Sigmoid colon (tissue), 7 donors: ENCODE results near the gene PSAP. TPM values are rescaled to one million over a fixed set of nuclear protein-coding genes. Genes with fewer than 3 reads are reported as not detected.

ENCODE experiments used
- DNase-seq: peaks from one replicate; pipeline ENCODE4 v3.0.0-alpha.2; 2019
- H3K27ac ChIP-seq, 4 donors: fragments of 200-600 bp; sonication (generic); one replicate each; pipeline ENCODE4 v1.5.1; 2016 to 2019; ENCODE audit warnings: mild to moderate bottlenecking in 1 of 4
- H3K27me3 ChIP-seq, 3 donors: fragments of 200-600 bp; sonication (generic); one replicate each; pipeline ENCODE4 v1.5.1; 2019; ENCODE audit warnings: mild to moderate bottlenecking in 1 of 3
- H3K36me3 ChIP-seq, 4 donors: fragments of 200-600 bp; sonication (generic); one replicate each; pipeline ENCODE4 v1.5.1; 2016 to 2019
- H3K4me1 ChIP-seq, 4 donors: fragments of 200-600 bp; sonication (generic); one replicate each; pipeline ENCODE4 v1.5.1; 2017 to 2019
- H3K4me3 ChIP-seq, 4 donors: fragments of 200-600 bp; sonication (generic); one replicate each; pipeline ENCODE4 v1.5.1; 2017 to 2019; ENCODE audit warnings: mild to moderate bottlenecking in 2 of 4, moderate library complexity in 1 of 4
- H3K9me3 ChIP-seq, 4 donors: fragments of 200-600 bp in 3 of 4; sonication (generic) in 3 of 4; one replicate each; pipeline versions ENCODE4 v1.5.1 to v1.6.1; 2013 to 2019
- CTCF ChIP-seq, 4 experiments: fragments of 450-650 bp in 3 of 4; fragments of 200-600 bp in 1 of 4; IDR thresholded peaks; one replicate each; pipeline ENCODE4 v1.5.1; 2016 to 2019; ENCODE audit warnings: antibody characterized with exemption in 4 of 4, mild to moderate bottlenecking in 3 of 4, moderate library complexity in 2 of 4
- EP300 ChIP-seq, 4 donors: sonication (generic); formaldehyde crosslinking; IDR thresholded peaks; one replicate each; pipeline ENCODE4 v1.6.1; 2017; ENCODE audit warnings: antibody characterized with exemption in 4 of 4
- POLR2A ChIP-seq, 2 donors: fragments of 450-650 bp; IDR thresholded peaks; one replicate each; pipeline ENCODE4 v1.6.1; 2016; ENCODE audit warnings: antibody characterized with exemption in 2 of 2, mild to moderate bottlenecking in 2 of 2, moderate library complexity in 2 of 2
- POLR2AphosphoS5 ChIP-seq, 4 donors: sonication (generic); formaldehyde crosslinking; IDR thresholded peaks; one replicate each; pipeline ENCODE4 v1.6.1; 2017; ENCODE audit warnings: antibody characterized with exemption in 4 of 4
- WGBS, 2 donors: extraction: QIAGEN DNeasy Blood & Tissue Kit; methylation state at CpG; one replicate each; pipeline ENCODE4 v1.1.7; 2013; 5-methylcytosine and 5-hydroxymethylcytosine counted together
- intact Hi-C: fragments of 100-400 bp; cut with DNase I; formaldehyde crosslinking; loops from one replicate; pipeline ENCODE4 v1.15.1; 2023
- polyA plus RNA-seq, 3 donors: library from polyadenylated mRNA; stranded (reverse); fragments of 200-250 nt; gene quantifications; one replicate each; pipeline ENCODE4 v1.2.3, GENCODE V29; 2013
- total RNA-seq, 4 donors: library from RNA; depleted of rRNA; stranded (reverse); fragments of >200 nt; gene quantifications; one replicate each; pipeline ENCODE4 v1.1.0, GENCODE V29; 2016
- donor health status: healthy with polysubstance abuse.
- donor health status: Bipolar disorder and iron deficiency.
- donor health status: healthy.

The PSAP gene
- total and polyA plus RNA-seq, 7 donors: 200 to 960 (median 636) TPM

- 86 to 92% methylated on average over 15 of the region's 15 CpGs for WGBS, 2 donors
- Histone ChIP-seq H3K36me3 (peaks cover 34 to 58% (median 48%) of the 10 kb centered on the region in 4 donors), H3K27me3 (no peaks in the 10 kb centered on the region), H3K27ac (no peak overlapping the region), H3K9me3 (no peaks in the 10 kb centered on the region), H3K4me1 (peaks cover 0 to 10% (median 6%) of the 10 kb centered on the region in 4 donors), H3K4me3 (no peak overlapping the region)
- intact Hi-C loops: no loop called here
- TF ChIP-seq EP300 (IDR thresholded peaks at IDR 0.05) (no peak), POLR2A (IDR thresholded peaks at IDR 0.05) (no peak), CTCF (IDR thresholded peaks at IDR 0.05) (no peak), POLR2AphosphoS5 (IDR thresholded peaks at IDR 0.05) (no peak)
- DNase-seq: no peak
Measured at GRCh38 chr10:71815515-71816130, 35.4 kb downstream of the PSAP start.

DNA sequence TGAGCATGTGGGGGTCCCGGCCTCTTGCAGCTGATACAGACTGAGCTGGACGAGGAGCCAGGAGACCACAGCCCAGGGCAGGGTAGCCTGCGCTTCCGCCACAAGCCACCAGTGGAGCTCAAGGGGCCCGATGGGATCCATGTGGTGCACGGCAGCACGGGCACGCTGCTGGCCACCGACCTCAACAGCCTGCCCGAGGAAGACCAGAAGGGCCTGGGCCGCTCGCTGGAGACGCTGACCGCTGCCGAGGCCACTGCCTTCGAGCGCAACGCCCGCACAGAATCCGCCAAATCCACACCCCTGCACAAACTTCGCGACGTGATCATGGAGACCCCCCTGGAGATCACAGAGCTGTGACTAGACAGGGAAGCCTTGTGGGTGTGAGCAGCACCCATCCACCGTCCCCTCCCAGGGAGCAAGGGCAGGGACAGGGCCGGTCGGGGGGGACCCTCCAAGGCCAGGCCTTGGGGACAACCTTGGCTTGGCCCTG lies 36.1 kb downstream of the PSAP start:
- Histone ChIP-seq H3K4me1 (peaks cover 0 to 10% (median 6%) of the 10 kb centered on the region in 4 donors), H3K27ac (no peak overlapping the region), H3K9me3 (no peaks in the 10 kb centered on the region), H3K36me3 (peaks cover 28 to 51% (median 41%) of the 10 kb centered on the region in 4 donors), H3K27me3 (no peaks in the 10 kb centered on the region), H3K4me3 (no peak overlapping the region)
- DNase-seq: no peak
- intact Hi-C loops: loop anchor here (5.0 kb wide), 4 partner anchors 113 to 498 kb away; partner anchors contain the start of genes CDH23 and SLC29A3
- 93 to 95% methylated on average over 26 of the region's 26 CpGs for WGBS, 2 donors
- TF ChIP-seq CTCF (IDR thresholded peaks at IDR 0.05) (no peak), POLR2A (IDR thresholded peaks at IDR 0.05) (no peak), POLR2AphosphoS5 (IDR thresholded peaks at IDR 0.05) (no peak), EP300 (IDR thresholded peaks at IDR 0.05) (no peak)

DNA sequence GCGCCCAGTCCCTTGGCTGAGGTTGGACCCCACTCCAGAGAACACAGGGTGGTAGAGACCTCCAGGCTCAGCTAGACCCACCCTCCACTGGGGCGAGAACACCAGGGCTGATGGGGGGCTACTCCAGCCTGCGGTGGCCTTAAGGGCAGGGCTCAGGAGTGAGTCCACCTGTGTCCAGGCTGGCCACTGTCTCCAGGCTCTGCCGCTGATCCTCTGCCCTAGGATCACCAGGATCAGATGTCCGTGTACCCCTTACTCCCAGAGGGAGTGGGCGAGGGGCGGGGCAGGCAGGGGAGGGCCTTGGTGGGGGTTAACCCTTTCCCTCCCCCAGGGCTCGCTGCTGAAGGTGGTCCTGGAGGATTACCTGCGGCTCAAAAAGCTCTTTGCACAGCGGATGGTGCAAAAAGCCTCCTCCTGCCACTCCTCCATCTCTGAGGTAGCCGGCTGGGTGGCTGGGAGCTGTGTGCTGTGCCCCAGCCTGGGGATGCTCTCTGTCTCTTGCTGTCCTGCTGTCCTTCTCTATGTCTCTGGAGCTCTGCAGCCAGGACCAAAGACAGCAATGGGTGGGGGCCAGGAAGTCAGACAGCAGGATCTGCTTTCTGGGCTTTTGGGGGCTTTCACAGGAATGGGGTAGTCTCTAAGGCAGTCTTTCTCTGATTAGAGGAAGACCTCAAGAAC lies 38.0 kb downstream of the PSAP start:
- H3K27me3 ChIP-seq: peaks cover 0 to 6% (median 0%) of the 10 kb centered on the region in 3 donors
- no peaks in the 10 kb centered on the region for H3K9me3 ChIP-seq
- intact Hi-C loops: loop anchor here (5.0 kb wide), 4 partner anchors 111 to 496 kb away; partner anchors contain the start of genes CDH23 and SLC29A3
- no peak for TF ChIP-seq EP300 (IDR thresholded peaks at IDR 0.05)
- TF ChIP-seq CTCF (IDR thresholded peaks at IDR 0.05): no peak
- TF ChIP-seq POLR2A (IDR thresholded peaks at IDR 0.05): no peak
- no peak for TF ChIP-seq POLR2AphosphoS5 (IDR thresholded peaks at IDR 0.05)
- H3K4me1 ChIP-seq: peaks cover 0 to 10% (median 6%) of the 10 kb centered on the region in 4 donors
- H3K4me3 ChIP-seq: no peak overlapping the region
- DNase-seq: no peak
- H3K36me3 ChIP-seq: peaks cover 8 to 32% (median 23%) of the 10 kb centered on the region in 4 donors
- no peak overlapping the region for H3K27ac ChIP-seq
- 61 to 76% methylated on average over 11 of the region's 11 CpGs for WGBS, 2 donors

DNA sequence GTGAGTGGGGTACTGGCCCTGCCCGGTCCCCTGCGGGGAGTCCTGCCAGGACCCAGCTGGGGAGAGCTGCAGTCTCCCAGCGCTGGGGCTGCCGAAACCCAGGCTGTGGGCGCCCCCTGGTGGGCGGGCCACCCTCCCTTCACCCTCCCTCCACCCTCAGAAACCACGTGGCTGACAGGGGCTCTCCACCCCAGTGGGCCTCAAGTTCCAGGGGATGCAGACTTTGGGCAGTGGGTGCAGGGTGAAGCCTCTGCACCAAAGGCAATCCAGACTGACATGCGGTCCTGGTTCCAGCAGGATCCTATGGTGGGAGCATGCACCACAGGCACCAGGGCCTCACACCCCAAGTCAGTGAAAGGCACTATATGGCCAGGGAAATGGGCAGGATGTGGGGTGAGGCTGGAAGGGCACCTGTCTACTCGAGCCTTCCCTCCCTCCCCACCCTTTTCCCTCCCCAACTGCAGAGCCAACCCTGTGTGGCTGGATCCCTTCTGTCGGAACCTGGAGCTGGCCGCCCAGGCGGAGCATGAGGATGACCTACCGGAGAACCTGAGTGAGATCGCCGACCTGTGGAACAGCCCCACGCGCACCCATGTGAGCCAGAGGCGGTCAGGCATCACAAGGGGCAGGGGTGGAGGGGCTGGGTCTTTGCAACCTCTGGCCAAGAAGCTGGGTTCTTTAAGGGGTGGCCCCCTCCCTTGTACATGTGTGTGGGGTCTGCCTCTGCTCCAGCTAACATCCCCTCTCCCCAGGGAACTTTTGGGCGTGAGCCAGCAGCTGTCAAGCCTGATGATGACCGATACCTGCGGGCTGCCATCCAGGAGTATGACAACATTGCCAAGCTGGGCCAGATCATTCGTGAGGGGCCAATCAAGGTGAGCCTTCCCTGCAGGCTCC lies 38.8 kb downstream of the PSAP start:
- peak; percentile 78 for DNase-seq
- Histone ChIP-seq H3K27ac (no peak overlapping the region), H3K4me1 (peaks cover 0 to 10% (median 6%) of the 10 kb centered on the region in 4 donors), H3K4me3 (no peak overlapping the region), H3K27me3 (peaks cover 0 to 8% (median 0%) of the 10 kb centered on the region in 3 donors), H3K36me3 (peaks cover 4 to 24% (median 15%) of the 10 kb centered on the region in 4 donors), H3K9me3 (no peaks in the 10 kb centered on the region)
- TF ChIP-seq POLR2AphosphoS5 (IDR thresholded peaks at IDR 0.05) (peak in 1 of 4 donors; percentile 14), EP300 (IDR thresholded peaks at IDR 0.05) (no peak), CTCF (IDR thresholded peaks at IDR 0.05) (peak; percentile 55 to 89 (median 82))
- intact Hi-C loops: loop anchor here (5.0 kb wide), 4 partner anchors 110 to 495 kb away; partner anchors contain the start of genes CDH23 and SLC29A3
- WGBS, 2 donors: 35 to 51% methylated on average over 22 of the region's 22 CpGs
